HEK293T (cell line): Measurements from ENCODE around the gene EPHB2.

Experiments
- FOXA1 ChIP-seq: fragments of 450-650 bp; IDR thresholded peaks from 2 replicates; pipeline ENCODE4 v1.6.1; 2016; ENCODE audit warnings: mild to moderate bottlenecking
- FOXM1 ChIP-seq: fragments of 450-650 bp; IDR thresholded peaks from 2 replicates; pipeline ENCODE4 v1.6.1; 2017; ENCODE audit warnings: mild to moderate bottlenecking, borderline replicate concordance
- HDGF ChIP-seq: fragments of 450-650 bp; IDR thresholded peaks from 2 replicates; pipeline ENCODE4 v1.6.1; 2017; ENCODE audit warnings: antibody characterized with exemption, borderline replicate concordance
- LEF1 ChIP-seq: fragments of 450-650 bp; IDR thresholded peaks from 2 replicates; pipeline ENCODE4 v1.6.1; 2017; ENCODE audit warnings: mild to moderate bottlenecking, borderline replicate concordance
- SP1 ChIP-seq: fragments of 450-650 bp; IDR thresholded peaks from 2 replicates; pipeline ENCODE4 v1.6.1; 2017
- SUZ12 ChIP-seq: fragments of 450-650 bp; IDR thresholded peaks from 2 replicates; pipeline ENCODE4 v1.6.1; 2016; ENCODE audit warnings: mild to moderate bottlenecking
- TF ChIP-seq, protein P1 (sequence below): fragments of 450-650 bp; IDR thresholded peaks from 2 replicates; pipeline ENCODE4 v1.6.1; 2016

DNA sequence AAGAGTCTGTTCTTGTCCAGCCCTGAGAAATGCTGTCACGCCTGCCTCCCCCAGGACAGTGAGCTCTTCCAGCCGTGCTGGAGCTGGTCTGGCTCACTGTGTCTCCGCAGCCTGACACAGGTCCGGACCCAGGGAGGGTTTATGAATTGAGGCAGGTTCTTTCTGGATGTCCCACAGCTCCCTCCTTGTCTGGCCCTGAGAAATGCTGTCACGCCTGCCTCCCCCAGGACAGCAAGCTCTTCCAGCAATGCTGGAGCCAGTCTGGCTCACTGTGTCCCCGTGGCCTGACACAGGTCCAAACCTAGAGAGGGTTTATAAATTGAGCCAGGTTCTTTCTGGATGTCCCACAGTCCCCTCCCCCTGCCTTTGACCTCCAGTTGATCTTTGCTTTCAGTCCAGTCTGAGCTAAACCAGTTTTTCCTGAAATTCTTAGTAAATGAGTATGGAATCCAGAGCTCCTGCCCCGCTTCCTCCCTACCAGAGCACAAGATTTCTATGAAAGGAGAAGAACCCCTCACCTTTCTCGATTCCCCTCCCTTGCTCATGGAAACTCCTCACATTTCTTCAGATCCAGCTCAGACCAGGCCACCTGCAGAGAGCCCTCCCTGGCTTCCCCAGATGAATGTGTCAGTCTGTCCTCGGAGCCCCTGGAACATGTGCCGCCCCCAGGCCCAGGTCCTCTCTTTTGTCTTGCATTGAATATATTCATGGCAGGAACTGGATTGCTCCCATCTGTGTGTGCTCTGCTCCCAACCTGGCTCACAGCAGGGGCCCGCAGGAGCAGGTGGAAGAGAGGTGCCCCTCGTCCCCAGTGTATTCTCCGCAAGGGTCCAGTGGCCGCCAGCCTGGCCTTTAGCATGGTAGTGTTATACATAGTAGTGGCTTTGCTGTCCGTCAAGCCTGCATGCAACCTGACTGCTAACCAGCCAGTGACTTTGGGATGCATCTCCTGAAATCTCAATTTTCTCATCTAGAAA, 116.3 kb downstream of the EPHB2 start:
- no peak for TF ChIP-seq FOXM1
- no peak for TF ChIP-seq HDGF
- no peak for TF ChIP-seq FOXA1
- TF ChIP-seq SP1, result no peak
- TF ChIP-seq, protein P1, sequence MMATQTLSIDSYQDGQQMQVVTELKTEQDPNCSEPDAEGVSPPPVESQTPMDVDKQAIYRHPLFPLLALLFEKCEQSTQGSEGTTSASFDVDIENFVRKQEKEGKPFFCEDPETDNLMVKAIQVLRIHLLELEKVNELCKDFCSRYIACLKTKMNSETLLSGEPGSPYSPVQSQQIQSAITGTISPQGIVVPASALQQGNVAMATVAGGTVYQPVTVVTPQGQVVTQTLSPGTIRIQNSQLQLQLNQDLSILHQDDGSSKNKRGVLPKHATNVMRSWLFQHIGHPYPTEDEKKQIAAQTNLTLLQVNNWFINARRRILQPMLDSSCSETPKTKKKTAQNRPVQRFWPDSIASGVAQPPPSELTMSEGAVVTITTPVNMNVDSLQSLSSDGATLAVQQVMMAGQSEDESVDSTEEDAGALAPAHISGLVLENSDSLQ, result no peak
- TF ChIP-seq LEF1, result no peak
- no peak for TF ChIP-seq SUZ12
